ENCODE results near the gene DENND1B.

DNA sequence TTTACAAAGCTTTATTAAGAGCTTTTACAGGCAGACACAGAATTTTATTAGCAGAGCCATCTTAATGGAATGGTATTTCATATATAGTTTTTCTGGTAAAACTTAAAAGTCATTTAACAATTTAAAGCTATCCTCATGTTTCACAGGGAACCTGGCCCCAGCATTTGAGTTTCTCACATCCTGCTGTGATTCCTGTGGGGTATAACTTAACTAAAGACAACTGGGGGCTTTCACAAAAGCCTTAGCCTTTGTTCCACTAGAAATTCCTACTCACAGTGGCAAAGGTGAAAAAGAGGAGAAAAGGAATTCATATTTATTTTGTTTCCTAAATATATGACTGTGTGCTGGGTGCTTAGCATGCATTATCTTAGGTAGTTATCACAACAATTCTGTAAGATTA is 233.9 kb downstream of the DENND1B start:
- no peak for TF ChIP-seq CTCF (IDR thresholded peaks at IDR 0.05)
- no peak for TF ChIP-seq POLR2A (IDR thresholded peaks at IDR 0.05)
